Globus pallidus (tissue), 1 donor: Measurements from ENCODE around the gene SH3BP4.

ENCODE experiments used
- DNase-seq: peaks from one replicate; pipeline ENCODE4 v3.0.0-alpha.2; 2015; ENCODE audit warnings: low spot score

Gene SH3BP4, protein sequence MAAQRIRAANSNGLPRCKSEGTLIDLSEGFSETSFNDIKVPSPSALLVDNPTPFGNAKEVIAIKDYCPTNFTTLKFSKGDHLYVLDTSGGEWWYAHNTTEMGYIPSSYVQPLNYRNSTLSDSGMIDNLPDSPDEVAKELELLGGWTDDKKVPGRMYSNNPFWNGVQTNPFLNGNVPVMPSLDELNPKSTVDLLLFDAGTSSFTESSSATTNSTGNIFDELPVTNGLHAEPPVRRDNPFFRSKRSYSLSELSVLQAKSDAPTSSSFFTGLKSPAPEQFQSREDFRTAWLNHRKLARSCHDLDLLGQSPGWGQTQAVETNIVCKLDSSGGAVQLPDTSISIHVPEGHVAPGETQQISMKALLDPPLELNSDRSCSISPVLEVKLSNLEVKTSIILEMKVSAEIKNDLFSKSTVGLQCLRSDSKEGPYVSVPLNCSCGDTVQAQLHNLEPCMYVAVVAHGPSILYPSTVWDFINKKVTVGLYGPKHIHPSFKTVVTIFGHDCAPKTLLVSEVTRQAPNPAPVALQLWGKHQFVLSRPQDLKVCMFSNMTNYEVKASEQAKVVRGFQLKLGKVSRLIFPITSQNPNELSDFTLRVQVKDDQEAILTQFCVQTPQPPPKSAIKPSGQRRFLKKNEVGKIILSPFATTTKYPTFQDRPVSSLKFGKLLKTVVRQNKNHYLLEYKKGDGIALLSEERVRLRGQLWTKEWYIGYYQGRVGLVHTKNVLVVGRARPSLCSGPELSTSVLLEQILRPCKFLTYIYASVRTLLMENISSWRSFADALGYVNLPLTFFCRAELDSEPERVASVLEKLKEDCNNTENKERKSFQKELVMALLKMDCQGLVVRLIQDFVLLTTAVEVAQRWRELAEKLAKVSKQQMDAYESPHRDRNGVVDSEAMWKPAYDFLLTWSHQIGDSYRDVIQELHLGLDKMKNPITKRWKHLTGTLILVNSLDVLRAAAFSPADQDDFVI

DNA sequence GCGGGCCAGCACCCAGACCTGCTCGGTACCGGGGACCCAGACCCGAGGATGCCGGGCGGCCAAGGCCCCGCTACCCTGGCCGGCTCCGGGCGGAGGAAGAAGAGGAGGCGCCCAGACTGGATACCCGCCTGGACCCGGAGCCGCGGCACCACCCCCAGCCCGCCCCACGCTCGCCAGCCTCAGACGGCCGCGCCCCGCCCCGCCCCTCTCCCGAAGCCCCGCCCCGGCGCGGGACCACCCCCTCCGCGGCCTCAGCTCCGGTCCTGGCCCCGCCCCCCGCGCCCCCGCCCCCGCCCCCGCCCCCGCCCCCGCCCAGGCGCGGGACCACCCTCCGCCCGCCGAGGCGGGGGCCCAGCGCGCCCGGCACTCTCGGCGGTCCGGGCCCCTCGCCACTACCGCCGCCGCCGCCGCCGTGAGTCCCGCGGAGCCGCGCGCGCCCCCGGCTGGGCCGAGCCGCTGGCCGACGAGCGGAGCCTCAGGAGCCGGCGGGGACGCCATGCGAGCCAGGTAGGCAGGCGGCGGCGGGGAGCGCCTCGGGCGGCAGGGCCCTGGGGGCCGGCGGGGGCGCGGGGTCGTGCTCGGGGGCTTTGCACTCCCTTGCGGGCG lies at the start of gene SH3BP4:
Gene SH3BP4 (plus strand): TSS at position 354 of the 606 bp plus-strand sequence. CDS start 82,986 bp downstream, outside the sequence.
- DNase-seq, result peak; percentile 89

DNA sequence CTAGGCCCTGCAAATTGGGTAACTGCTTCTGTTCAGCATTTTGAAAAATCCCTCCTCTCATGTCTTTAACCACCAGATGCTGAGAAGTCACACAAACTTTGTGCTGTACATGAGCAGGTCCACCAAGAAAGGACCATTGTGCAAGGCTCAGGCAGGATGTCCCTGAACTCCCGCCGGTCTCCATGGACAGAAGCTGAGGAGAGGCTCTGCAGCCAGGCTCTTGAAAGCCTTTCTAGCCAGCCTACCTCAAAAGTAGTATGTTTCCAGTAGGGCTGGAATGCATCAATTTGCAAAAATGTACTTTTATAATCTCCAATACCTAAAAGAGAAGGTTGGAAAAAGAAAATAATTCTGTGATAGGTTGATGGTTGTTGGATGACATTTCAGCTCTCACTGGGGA lies 47.0 kb upstream of the SH3BP4 start:
- DNase-seq, result no peak

DNA sequence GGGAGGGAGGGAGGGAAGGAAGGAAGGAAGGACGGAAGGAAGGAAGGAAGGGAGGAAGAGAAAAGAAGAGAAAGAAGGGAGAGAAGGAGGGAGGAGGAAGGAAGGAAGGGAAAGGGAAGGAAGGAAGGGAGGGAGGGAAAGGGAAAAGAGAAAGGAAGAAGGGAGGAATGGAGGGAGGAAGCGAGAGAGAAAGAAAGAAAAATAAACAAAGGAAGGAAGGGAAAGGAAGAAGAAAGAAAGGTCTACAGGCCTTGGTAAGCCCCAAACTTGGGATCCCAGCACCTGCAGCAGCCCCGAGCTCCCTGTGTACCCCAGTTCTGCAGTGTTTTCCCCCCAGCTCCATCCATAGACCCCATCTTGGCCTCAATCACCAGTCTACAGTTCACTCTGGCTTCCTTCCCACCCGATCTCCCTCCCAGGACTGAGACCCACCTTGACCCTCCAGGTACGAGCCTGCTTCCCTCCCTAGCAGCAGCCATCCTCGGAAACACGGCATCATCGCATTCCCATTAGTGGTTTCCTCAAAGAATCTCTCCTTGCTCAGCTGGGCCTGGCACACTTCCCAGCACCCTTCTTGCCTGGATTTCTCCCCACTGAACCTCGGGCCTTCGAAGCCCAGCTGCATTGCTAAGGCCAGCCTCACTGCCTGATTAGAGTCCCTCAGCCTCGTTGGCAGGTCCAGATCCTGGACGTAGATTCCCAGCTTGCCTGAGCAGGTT lies 46.1 kb upstream of the SH3BP4 start:
- DNase-seq, result no peak

DNA sequence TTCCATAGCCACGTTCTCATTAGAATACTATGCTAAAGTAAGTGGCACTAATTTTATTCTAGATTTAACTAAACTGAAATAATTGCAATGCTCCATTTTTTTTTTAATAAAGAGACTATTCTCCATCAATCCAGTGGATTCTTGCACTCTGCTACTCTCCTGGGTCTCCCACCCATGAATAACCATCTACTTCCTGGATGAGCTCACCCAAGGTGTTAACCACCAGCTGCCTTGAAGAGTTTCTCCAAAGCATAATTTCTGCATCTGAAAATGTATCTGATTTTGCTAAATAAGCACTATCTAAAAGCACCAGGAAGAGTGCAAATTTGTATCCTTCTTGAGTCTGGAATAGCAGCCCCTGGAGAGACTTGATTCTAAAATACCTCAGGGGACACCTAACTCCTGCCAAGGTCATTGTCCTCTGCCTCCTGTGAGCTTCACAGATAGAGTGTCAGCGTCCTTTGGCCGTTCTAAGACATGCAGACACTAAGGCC lies 41.6 kb upstream of the SH3BP4 start:
- no peak for DNase-seq

DNA sequence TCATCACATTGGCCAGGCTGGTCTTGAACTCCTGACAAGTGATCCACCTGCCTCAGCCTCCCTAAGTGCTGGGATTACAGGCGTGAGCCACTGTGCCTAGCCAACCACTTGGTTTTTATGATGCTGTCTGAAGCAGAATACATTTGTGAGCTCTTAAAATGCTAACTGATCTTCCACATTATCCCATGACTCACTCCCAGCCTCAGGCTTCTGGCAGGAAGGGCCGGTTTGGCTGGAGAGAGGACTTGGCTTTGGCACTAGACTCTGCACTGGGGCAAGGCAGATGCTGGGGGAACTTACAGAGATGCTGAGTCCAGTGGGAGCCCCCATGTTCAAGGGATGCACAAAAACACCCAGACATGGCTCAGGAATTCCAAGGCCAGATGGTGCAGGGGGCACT lies 40.5 kb upstream of the SH3BP4 start:
- peak; percentile 41 for DNase-seq

DNA sequence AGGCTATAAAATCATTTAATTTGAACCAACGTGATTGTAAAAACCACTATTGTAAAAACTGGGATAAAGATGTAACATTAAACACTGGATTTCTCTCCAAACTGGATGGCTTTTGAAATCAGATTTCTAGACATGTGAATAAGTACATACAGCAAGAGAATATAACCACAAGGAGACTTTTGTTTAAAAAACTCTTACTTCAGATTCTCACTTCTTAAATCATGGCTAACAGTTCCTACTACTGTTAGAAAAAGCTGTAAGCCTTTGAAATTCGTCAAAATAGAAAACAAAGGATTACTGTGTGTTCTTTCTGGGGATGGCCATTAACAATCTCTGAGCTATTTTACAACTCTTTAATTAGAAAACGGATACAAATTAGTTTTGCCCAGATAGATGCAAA lies 39.4 kb upstream of the SH3BP4 start:
- peak; percentile 47 for DNase-seq

DNA sequence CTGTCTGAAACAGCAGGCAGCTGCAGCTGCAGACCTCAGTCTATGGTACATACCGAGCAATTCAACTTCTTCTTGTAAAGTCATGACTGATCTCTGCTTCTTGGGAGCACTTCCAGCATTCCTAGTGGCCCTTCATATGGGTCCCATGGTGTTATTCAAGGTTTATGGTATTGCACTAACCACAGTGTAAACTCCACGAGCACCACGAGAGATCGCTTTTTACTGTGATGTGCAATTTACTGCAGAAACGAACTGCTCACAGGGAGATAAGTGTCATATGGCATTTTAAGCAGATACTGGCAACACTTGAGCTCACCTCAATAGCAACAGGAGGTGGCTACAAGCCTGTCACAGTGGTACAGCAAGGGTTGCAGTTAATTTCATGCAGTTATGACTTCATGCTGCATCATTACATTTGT lies 38.6 kb upstream of the SH3BP4 start:
- peak; percentile 62 for DNase-seq

DNA sequence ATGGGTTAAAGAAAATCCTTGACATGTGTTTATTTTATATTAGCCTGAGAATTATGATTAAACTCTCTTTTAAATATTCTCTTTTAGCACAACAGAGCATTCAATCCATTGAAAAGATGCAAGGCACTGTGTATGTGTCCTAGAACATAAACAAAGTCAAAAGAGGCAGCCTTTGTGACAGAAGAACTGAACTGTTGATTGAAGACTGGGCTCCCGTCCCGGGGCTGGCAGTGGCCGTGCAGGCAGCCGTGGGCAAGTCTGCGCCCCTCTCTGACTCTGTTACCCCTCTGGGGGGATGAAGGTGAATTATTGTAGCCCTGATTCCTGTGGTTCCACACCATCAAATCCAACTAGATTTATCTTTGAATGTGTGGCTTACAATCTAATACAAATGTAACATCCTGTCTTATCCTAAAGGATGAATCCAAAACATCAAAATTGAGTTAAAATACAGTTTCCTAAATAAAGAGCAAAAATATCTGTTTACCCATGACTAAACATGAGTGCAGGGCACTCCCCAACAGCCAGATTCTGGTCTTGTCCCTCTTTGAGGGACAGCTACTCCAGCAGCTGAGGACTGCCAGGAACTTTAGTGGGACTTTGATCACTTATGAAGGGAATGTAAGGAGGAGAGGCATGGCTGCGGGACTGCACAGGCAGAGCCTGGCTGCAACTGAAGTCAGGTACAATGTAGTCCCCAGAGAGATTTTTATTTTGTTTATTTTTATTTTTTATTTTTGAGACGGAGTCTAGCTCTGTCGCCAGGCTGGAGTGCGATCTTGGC lies 37.3 kb upstream of the SH3BP4 start:
- DNase-seq, result peak; percentile 93

DNA sequence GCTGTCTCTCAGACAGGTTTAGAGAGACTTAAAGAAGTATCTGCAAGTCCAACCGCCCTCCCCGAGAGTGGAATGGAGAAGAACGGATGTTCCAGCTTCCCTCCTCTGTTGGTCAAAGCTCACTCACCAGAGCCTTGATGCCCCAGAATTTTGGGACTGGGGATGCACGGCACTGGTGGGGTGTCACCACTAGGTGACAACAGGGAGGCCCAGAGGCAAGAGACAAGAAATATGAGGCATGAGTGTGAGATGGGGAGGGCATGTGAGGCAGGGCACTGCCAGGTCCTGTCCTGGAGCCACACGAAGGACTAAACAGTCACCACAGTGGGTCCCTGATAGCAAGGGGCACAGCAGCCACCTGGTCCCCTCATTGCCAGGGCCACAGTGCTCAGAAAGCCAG lies 35.1 kb upstream of the SH3BP4 start:
- DNase-seq, result peak; percentile 20

DNA sequence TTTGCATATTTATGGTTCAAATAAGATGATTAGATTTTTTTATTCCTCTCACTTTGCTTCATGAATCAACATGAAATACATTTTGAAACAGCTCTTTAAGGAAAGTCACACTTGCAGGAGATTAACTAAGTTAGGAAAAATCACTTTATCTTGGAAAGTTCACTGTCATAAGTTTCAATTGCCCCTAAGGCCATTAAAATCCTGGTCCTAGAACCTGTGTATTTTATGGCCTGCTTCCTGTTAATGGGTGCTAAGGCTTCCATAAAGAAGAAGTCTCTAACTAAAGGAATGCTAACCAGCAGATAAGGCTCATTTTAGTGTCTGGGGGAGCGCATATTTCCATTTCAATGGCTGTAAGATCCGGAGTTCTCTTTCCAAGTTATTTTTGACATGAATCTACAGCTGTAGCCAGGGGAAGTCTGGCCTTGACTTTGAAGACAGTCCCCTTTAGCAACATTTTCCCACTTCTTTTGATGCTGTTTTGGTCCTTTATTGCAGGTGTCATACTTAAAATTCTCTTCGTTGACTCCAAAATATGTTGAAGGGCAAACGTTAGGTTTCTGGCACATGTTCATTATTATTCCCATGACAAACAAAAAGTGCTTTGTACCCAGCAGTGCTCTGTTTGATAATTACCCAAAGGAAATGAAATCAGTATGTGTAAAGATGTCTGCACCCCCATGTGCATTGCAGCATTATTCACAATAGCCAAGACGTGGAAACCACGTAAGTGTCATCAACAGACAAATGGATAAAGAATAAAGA lies 34.4 kb upstream of the SH3BP4 start:
- DNase-seq, result peak; percentile 78

DNA sequence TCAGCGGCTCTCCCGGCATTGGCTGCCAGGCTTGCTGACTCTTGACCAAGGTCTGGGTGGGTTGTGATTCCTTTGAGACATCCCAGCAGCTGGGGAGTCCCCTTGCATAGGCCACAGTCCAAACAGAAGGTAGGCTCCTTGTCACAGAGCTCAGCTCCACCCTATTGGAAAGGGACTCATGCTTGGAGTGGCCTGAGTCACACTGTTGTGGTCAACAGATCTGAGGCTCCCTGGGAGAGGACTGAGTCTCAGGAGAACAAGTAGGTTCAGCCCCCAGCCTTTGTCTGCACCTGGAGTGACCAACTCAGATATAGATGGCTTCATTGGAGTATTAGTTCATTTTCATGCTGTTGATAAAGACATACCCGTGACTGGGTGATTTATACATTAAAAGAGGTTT lies 32.1 kb upstream of the SH3BP4 start:
- DNase-seq, result no peak

DNA sequence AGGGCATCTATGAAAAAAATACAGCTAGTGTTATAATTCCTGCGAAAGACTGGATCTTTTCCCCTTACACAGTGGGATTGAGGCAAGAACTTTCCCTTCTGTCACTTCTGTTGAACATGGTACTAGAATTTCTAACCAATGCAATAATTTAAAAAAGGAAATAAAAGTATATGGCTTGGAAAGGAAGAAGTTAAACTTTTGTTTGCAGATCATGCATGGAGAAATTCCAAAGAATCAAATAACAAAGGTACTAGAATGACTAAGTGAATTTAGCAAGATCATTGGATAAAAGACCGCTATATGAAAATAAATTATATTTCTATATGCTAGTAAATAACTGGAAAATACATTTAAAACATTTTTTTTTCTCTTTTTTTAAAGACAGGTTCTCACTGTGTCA lies 31.0 kb upstream of the SH3BP4 start:
- DNase-seq, result no peak

DNA sequence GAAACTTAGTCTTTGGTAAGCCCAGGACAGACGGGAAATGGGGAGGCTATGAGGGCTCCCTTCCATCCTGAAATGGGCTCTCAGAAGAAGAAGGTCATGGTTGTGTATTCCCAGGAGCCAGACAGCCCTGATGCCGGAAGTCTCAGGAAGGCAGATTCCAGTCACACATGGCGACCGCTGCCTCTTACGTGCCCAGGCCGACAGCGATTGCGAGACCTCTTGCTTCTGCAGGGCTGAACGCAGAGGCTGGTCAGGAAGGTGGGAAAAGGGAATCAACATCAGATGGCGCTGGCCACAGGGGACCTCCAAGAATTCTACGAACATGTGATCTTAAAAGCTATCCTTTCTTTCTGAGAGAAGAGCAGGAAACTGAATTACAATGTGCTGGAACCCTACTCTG lies 22.8 kb upstream of the SH3BP4 start:
- DNase-seq, result no peak

DNA sequence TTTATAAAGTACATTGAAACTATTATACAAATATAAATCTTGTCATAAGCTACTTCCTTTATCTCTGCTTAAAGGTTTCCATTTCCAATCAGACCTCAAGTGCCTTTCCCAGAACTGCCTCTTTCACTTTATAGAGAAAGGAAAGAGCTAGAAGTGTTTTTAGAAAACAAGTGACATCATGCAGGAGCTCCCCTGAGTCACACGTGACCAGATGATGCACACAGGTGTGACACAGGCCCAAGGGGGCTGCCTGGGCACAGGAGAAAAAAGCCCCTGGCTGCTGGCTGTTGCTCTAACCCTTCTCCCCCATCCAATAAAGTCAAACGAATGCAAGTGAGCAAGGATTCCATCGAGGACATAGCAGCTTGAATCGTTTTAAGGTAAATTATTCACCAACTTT lies 21.4 kb upstream of the SH3BP4 start:
- no peak for DNase-seq

DNA sequence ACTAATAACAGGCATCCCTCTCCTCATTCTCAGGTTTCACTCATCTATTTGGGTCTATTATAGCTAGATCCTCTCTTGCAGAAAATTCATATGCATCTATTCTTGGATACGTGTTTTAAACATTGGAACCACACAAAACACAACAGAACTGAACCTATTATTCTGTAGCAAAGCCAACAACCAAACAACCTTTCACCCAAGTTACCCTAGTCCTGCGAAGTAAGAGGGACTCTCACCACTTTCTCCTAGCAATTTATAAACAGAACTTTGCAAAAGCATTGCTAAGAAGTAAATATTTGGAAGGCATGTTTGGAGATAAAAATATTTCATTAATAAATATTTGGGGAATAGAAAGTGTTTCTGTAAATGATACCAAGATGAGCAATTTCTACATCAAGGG lies 20.4 kb upstream of the SH3BP4 start:
- no peak for DNase-seq

DNA sequence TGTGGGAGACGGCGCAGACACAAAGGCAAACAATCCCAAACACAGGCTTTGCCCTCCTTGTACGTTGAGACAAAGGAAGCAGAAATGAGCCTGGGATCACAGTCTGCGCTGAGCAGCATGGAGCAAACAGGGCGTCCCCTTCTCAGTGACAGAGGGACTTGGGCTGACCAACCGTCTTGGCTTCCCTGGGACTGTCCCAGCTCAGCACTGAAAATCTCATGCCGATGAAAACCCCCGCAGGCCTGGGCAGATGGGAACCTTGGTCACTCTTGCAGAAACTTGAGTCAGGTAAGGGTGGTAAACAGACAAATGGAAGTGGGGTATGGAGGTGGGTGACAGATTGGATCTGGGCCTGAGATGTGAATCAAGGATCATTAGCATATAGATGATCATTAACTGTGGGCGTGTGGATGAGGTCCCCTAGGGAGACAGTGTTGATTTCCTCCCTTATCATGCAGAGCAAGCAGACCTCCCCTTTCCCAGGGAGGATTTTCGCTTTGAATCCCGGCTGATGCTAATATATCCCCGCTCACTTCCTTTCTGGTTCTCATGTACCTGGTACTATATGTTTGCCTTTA lies 19.1 kb upstream of the SH3BP4 start:
- no peak for DNase-seq

DNA sequence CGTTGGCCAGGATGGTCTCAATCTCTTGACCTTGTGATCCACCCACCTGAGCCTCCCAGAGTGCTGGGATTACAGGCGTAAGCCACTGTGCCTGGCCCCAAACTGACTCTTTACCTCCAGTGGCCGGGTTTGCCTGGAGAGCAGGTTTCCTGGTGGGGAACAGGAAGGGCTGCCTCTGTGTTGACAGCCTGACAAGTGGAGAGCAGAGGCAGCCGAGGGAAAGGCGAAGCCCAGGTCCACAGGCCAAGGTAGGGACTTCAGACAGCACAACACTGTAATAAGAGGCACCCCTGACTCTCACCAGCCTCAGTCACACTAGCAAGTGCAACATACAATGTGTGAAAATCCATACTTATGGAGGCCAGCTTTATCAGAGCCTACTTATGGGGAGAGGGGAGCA lies 16.5 kb upstream of the SH3BP4 start:
- DNase-seq, result no peak

DNA sequence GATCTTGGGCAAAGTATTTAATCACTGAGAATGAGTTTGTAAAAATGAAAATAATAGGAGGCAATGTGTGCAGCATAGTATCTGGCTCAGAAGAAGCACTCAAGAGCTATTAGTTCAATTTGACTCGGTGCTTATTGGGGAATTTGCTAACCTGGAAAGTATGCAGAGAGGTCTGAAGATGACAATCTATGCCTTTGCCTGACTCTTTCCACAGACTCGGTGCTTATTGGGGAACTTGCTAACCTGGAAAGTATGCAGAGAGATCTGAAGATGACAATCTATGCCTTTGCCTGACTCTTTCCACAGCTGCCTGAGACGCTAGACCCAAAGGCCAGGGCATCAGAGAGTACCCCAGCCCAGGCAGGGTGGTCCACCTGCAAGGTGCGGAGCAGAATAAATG lies 12.2 kb upstream of the SH3BP4 start:
- no peak for DNase-seq

DNA sequence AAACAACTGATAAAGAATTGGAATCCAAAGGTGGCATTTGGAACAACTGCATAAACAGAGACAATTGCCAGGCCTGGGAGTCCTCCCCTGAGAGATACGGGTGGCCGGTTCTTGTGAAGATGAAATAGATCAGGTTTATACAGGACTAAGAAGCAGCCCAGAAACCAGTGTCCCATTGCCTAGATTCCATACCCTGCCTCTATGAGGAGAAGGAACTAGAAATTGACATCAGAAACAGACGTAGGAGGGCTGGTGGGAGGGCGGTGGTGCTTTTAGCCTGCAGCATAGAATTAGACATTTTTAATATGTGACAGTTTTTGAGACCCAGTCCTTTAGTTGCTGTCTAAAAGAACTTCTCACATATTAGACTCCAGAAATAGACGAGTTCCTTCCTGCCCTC lies 11.8 kb upstream of the SH3BP4 start:
- DNase-seq, result no peak

DNA sequence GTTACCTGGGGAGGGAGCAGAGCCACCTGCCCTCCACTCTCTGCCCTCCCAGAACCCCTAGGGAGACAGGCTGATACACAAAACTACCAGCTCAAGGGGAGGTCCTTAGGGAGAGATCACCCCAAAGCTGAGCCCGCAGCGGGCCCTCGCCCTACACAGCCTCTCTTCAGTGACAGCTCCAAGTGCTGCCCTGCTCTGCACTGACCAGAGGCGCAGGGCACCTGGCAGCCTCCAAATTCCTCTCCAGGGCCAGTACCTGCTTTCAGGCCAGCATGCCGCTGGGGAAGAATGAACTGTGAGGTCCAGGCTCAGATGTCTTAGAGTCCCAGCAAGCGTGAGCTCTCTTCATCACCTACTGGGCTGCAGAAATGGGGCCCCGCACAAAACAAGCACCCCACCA lies 11.3 kb upstream of the SH3BP4 start:
- DNase-seq, result no peak
